ENCODE results near the gene NBDY.

- TF ChIP-seq, protein P1, sequence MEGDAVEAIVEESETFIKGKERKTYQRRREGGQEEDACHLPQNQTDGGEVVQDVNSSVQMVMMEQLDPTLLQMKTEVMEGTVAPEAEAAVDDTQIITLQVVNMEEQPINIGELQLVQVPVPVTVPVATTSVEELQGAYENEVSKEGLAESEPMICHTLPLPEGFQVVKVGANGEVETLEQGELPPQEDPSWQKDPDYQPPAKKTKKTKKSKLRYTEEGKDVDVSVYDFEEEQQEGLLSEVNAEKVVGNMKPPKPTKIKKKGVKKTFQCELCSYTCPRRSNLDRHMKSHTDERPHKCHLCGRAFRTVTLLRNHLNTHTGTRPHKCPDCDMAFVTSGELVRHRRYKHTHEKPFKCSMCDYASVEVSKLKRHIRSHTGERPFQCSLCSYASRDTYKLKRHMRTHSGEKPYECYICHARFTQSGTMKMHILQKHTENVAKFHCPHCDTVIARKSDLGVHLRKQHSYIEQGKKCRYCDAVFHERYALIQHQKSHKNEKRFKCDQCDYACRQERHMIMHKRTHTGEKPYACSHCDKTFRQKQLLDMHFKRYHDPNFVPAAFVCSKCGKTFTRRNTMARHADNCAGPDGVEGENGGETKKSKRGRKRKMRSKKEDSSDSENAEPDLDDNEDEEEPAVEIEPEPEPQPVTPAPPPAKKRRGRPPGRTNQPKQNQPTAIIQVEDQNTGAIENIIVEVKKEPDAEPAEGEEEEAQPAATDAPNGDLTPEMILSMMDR (IDR thresholded peaks at IDR 0.05), result no peak
- TF ChIP-seq EP300 (IDR thresholded peaks at IDR 0.05) (no peak), POLR2A (IDR thresholded peaks at IDR 0.05) (no peak)
Measured at GRCh38 chrX:56738670-56739069, 9.6 kb downstream of the NBDY start.
